GM19035 (cell line): ENCODE measurements around the gene CLDN20.

Experiments
- ATAC-seq: cut with Tn5 transposase; IDR thresholded peaks from one replicate; pipeline ENCODE4 v1.9.1; 2021; ENCODE audit not compliant: unreplicated experiment

CLDN20 gene

DNA sequence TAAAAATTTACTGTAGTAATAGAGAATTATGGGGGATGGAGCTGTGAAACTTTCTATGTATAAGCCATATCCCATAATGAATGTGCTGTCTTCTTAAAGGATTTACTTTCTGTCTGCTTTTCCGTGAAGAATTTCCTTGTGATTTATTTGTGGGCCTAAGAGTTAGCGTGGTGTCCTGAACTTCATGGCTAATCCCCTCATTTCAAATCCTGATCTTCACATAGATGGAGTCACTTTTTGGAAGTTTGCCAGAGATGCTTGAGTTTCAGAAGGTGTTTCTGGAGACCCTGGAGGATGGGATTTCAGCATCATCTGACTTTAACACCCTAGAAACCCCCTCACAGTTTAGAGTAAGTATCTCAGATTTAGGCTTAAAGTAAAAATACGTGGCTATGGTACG, 19.4 kb upstream of the CLDN20 start:
- ATAC-seq = no peak

DNA sequence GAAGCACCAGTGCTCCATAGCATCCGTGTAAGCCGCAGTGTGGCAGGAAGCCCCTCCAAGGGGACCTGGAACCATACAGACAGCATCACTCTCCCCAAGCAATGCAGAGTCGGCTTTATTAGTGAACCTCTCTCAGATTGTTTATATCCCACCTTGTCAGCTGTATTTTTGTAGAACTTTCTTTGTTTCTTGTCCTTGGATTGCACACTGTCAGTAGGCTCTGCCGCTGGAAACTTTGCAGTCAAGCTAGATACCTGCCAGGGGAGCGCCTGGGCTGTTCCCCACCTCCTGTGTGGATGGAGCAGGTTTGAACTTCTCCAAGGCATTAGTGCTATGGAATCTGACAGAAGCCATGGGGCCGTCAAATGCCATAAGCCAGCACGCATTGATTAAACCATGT, 18.6 kb upstream of the CLDN20 start:
- no peak for ATAC-seq

- ATAC-seq = no peak
Observed at GRCh38 chr6:155245831-155246230, 18.0 kb upstream of the CLDN20 start.

DNA sequence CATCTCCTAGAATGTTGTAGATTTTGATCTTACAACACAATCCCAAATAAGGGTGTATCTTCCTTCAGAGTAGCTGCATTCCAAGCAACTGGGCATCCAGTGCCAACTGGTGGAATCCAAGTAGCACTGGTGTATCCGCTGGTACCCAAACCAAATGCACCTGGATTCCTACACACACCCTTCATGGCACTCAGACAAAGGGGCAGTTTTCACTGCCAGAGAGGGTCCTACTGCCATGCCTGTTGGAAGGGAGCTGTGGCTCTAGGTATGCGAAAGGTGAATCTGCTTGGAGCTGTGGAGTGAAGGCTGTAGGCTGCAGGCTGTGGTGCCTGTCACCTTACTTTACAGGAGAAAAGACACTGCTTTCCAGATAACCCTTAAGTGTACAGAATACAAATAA, 17.0 kb upstream of the CLDN20 start:
- no peak for ATAC-seq

- ATAC-seq = no peak
Observed at GRCh38 chr6:155247618-155248007, 16.2 kb upstream of the CLDN20 start.

- ATAC-seq = peak; percentile 64
Observed at GRCh38 chr6:155248008-155249001, 15.5 kb upstream of the CLDN20 start.

GRCh38 chr6:155250701-155251381, 13.0 kb upstream of the CLDN20 start:
- no peak for ATAC-seq

DNA sequence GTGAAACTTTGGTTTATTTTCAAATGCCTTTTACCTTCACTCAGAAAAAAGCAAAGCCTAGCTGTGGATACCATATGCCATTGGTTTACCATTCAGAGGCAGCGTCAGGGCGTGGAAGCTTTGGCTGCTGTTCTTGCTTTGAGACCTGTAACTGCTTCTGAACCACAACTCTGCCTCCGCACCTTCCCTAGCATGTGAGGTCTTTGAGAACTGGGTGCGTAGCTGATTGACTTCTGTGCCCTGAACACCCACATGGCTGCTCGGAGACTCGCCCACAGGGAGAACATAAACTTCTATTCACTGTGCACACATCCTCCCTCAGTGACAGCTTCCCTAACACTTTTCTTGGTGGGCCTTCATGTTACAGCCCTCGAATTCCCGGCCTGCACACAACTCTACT, 11.2 kb upstream of the CLDN20 start:
- no peak for ATAC-seq

DNA sequence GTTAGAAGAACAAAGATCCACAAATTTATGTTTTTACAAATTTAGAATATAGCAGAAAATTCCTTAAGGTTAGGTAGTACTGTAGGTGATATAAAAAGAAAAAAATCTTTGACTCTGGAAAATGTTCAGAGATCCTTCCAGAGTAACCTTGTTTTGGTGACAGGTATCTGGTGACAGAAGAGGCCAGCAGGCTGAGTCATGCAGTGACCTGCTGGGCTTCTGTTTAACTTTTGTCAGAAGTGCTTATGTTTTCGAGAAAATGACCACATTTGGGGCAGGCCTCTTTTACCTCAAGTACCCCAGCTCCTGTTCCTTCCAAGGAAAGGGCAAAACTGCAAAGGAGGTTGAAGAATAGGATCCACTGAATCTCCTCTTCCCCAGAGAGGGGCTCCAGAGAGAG, 10.5 kb upstream of the CLDN20 start:
- no peak for ATAC-seq

DNA sequence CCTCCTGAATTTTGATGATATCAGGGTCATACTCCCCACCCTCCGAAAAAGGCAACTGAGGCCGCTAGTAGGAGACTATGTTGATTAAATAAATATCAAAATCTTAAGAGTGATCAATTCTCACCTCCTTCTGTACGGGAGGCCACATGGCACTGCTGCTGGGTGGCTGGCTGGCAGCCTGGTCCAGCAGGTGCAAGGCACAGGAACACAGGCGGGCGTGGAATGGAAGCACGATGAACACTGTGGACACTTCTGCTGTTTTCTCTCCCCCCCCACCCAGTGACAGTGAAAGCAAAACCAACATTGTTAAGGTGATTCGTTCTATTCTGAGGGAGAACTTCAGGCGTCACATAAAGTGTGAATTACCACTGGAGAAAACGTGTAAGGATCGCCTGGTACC, 9.7 kb upstream of the CLDN20 start:
- ATAC-seq = no peak

- no peak for ATAC-seq
Observed at GRCh38 chr6:155256122-155256795, 7.6 kb upstream of the CLDN20 start.

DNA sequence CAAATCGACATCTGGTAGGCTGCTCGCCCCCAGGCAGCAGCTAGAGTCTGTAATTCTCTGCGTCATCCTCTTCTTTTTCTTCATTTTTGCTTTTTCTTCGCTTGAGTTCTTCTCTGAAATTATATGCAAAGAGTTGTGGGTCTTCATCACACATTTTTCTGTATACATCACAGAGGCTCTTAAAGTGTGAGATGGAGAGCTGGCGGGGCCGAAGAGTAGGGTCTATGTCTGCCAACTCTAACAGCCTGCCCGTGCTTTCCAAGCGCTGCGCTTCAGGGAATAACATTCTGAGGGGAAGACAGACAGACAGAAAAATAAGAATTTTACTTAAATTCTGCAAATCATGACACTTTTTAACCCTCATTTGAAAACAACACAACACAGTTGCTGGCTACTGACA, 6.0 kb upstream of the CLDN20 start:
- no peak for ATAC-seq

- no peak for ATAC-seq
Observed at GRCh38 chr6:155259204-155259603, 4.6 kb upstream of the CLDN20 start.

- ATAC-seq = no peak
Observed at GRCh38 chr6:155259897-155260296, 3.9 kb upstream of the CLDN20 start.

DNA sequence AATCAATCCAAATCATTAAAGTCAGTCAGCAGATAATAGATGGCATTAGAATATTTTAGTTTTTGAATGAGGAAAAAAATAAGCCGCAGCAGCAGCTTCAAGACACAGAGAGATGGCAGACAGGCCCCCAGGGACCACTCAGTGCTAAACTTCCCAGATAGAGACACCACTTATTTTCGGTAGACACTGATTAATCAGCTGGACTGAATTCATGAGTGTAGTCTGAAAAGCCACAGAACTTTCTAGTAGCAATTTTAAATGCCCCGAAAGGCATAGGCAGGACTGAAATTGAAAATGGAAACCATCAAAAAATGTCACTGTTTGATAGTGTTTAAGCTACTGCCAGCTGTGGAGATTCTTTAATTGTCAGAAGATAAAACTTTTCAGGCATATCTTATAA, 3.1 kb upstream of the CLDN20 start:
- ATAC-seq = peak; percentile 46

DNA sequence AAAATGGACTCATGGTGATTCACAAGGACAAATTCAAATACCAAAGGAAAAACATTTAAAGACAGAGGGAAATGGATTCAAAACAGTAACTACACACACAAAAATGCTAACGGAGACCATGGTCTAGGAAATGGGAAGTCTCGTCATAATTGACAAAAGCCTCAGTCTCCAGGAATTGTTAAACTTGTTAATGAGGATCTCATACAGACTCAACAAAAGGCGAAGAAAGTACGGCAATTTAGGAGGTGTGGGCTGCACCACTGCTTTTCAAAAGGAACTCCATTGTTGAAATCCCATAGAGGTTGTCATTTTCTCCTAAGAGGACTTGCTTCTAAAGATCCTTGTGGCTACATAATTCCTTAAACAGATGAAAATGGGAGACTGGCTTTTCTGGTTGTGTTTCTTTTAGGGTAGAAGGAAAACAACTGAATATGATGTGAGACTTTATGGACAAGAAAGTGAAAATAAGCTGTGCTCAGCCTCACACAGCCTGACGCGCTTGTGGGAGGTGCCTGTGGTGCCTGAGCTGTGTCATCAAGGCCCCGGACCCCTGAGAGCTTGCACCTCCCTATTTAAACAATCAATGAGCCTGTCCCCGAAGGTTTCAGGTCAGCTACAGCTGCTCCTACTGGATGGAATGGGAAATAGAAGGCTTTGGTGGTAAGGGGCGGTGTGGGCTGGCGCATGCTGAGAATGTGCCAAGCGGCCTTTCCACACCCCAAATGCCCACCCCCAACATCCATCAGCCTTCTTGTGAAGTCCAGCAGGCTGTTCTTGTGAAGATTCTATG, 2.5 kb upstream of the CLDN20 start:
- peak; percentile 46 for ATAC-seq

DNA sequence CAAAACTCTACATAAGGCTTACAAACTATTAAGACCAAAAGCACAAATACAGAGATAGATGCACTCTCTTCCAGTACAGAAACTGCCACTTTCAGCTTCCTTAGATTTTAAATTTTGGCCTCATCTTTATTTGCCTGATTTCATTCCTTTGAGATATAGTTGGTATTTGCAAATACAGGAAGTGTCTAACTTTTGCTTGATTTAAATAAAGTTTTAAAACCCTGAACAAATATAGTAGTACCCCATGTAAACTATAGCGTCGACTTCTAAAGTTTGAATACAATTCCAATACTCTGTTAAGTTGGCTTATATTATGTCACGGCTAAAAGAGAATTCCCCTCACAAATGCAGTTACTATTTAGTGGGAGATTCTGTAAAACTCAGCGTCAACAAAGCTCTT, 1.2 kb upstream of the CLDN20 start:
- no peak for ATAC-seq

- no peak for ATAC-seq
Observed at GRCh38 chr6:155264693-155265320, 994 bp downstream of the CLDN20 start.

GRCh38 chr6:155265843-155266535, 2.2 kb downstream of the CLDN20 start:
- no peak for ATAC-seq

DNA sequence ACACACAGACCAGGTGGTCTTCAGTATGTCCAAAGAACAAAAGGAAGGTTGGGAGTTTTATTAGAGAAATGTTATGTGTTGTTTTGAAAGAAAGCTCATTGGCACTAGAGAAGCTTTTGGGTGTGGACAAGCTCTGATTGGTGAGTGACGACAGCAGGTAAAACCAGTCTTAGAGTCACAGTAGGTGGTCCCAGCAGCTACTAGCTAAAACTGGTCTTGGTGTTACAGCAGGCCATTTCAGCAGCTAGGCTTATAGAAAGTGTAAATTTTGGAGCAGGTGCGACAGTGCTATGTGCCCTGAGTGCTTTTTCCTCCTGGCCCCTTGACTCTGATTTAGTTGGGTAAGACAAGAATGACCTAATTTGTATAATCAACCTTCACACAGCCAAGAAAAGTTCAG, 3.6 kb downstream of the CLDN20 start:
- ATAC-seq = no peak
